CD4-positive, alpha-beta T cell (primary cell): Measurements from ENCODE around the gene AFAP1. TPM values are rescaled to one million over a fixed set of nuclear protein-coding genes. Genes with fewer than 3 reads are reported as not detected.

ENCODE experiments used
- ATAC-seq: fragments of 200-7000 bp; cut with Tn5 transposase; one replicate; pipeline ENCODE4 v1.10.0; 2022; ENCODE audit warnings: mild to moderate bottlenecking; ENCODE audit not compliant: poor library complexity
- CTCF ChIA-PET: fragments of 350-600 bp; sonication (Branson Sonifier 250); formaldehyde crosslinking; loops from one replicate; lab custom pipeline; 2021; ENCODE audit warnings: antibody characterized with exemption, inconsistent platforms; lab: Charles Lee
- POLR2A ChIA-PET: fragments of 350-600 bp; sonication (Branson Sonifier 250); formaldehyde crosslinking; loops from one replicate; lab custom pipeline; 2021; ENCODE audit warnings: antibody characterized with exemption, inconsistent platforms; lab: Charles Lee
- DNase-seq, 14 experiments: peaks; one replicate each; pipeline ENCODE4 v3.0.0-alpha.2; 2013 to 2020; ENCODE audit warnings: mixed read lengths in 2 of 14
- H3K27ac ChIP-seq, 2 donors: one replicate each; pipeline versions ENCODE4 v1.5.1 to v1.7.0; 2013; ENCODE audit warnings: low read length in 2 of 2, low read depth in 1 of 2, mild to moderate bottlenecking in 1 of 2
- H3K27me3 ChIP-seq, 2 experiments: 1 replicate in 1 of 2; 2 replicates in 1 of 2; pipeline versions ENCODE4 v1.6.1 to v1.7.0; 2013; ENCODE audit warnings: low read length in 2 of 2, control low read depth in 1 of 2, mild to moderate bottlenecking in 1 of 2, moderate library complexity in 1 of 2; ENCODE audit not compliant: insufficient read depth in 2 of 2, control insufficient read depth in 1 of 2
- H3K36me3 ChIP-seq: one replicate; pipeline ENCODE4 v1.6.1; 2013; ENCODE audit warnings: low read length, control low read depth; ENCODE audit not compliant: insufficient read depth
- H3K4me1 ChIP-seq: one replicate; pipeline ENCODE4 v1.6.1; 2013; ENCODE audit warnings: low read length, control low read depth; ENCODE audit not compliant: insufficient read depth
- H3K4me3 ChIP-seq: one replicate; pipeline ENCODE4 v1.5.1; 2013; ENCODE audit warnings: mild to moderate bottlenecking, low read length, moderate library complexity
- H3K9me3 ChIP-seq, 2 experiments: 1 replicate in 1 of 2; 2 replicates in 1 of 2; pipeline versions ENCODE4 v1.6.1 to v1.7.0; 2013; ENCODE audit warnings: low read length in 2 of 2, mild to moderate bottlenecking in 2 of 2, control low read depth in 1 of 2, moderate library complexity in 1 of 2; ENCODE audit not compliant: control insufficient read depth in 1 of 2, insufficient read depth in 1 of 2
- H3K27ac Mint-ChIP-seq: one replicate; pipeline ENCODE4 v1.8.0; 2020; ENCODE audit warnings: mixed read lengths
- H3K27me3 Mint-ChIP-seq: one replicate; pipeline ENCODE4 v1.8.0; 2021; ENCODE audit warnings: mixed read lengths
- H3K36me3 Mint-ChIP-seq: one replicate; pipeline ENCODE4 v1.8.0; 2021; ENCODE audit warnings: low read depth, mixed read lengths
- H3K4me1 Mint-ChIP-seq: one replicate; pipeline ENCODE4 v1.8.0; 2021; ENCODE audit warnings: low read depth, mixed read lengths
- H3K4me3 Mint-ChIP-seq: one replicate; pipeline ENCODE4 v1.8.0; 2020; ENCODE audit warnings: mild to moderate bottlenecking, mixed read lengths
- H3K9me3 Mint-ChIP-seq: one replicate; pipeline ENCODE4 v1.8.0; 2020; ENCODE audit warnings: mixed read lengths
- intact Hi-C, 2 experiments: fragments of 100-400 bp; cut with DNase I in 1 of 2; cut with micrococcal nuclease in 1 of 2; formaldehyde crosslinking; loops; one replicate each; pipeline versions ENCODE4 v1.15.1 to v1.9.0; 2023 to 2025; cut with DNase I, micrococcal nuclease
- total RNA-seq, 174 experiments: library from RNA in 2 of 174; stranded (reverse) in 2 of 174; gene quantifications; one replicate each; pipeline ENCODE4 v1.2.3 and lab custom pipeline; 2021 to 2026
- TF ChIP-seq, protein P1 (sequence below): fragments of 200-600 bp; IDR thresholded peaks from one replicate; pipeline ENCODE4 v1.8.0; 2022; ENCODE audit warnings: antibody characterized with exemption, mild to moderate bottlenecking

AFAP1 gene
- total RNA-seq, 2 experiments from 2014 or later = 9.8 to 10.9 TPM

DNA sequence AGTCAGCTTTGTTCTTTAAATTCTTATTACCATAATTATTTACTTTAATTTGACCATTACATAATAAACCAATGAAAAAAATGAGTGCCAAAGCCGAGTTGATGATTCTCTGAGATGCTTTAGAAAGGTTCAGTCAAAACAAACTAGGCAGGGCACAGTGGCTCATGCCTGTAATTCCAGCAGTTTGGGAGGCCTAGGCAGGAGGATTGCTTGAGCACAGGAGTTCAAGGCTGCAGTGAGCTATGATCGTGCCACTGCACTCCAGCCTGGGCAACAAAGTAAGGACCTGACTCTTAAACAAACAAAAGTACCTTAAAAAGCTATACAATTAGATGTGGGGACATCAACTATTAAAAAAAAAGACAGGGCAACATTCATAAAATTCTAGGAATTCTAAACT lies 75.0 kb downstream of the AFAP1 start:
- Mint-ChIP-seq H3K27ac (peak overlapping the region; percentile 70), H3K36me3 (peaks cover 39% of the 10 kb centered on the region), H3K4me3 (no peak overlapping the region), H3K27me3 (no peaks in the 10 kb centered on the region), H3K4me1 (peaks cover 32% of the 10 kb centered on the region), H3K9me3 (peaks cover 2% of the 10 kb centered on the region)
- peaks cover 0 to 3% of the 10 kb centered on the region in 2 experiments for H3K9me3 ChIP-seq
- ATAC-seq = peak; percentile 27
- no peak for DNase-seq
- TF ChIP-seq, protein P1, sequence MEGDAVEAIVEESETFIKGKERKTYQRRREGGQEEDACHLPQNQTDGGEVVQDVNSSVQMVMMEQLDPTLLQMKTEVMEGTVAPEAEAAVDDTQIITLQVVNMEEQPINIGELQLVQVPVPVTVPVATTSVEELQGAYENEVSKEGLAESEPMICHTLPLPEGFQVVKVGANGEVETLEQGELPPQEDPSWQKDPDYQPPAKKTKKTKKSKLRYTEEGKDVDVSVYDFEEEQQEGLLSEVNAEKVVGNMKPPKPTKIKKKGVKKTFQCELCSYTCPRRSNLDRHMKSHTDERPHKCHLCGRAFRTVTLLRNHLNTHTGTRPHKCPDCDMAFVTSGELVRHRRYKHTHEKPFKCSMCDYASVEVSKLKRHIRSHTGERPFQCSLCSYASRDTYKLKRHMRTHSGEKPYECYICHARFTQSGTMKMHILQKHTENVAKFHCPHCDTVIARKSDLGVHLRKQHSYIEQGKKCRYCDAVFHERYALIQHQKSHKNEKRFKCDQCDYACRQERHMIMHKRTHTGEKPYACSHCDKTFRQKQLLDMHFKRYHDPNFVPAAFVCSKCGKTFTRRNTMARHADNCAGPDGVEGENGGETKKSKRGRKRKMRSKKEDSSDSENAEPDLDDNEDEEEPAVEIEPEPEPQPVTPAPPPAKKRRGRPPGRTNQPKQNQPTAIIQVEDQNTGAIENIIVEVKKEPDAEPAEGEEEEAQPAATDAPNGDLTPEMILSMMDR = no peak
- POLR2A ChIA-PET = interaction anchor here (0.8 to 3.6 kb wide), 9 partner anchors 9 to 74 kb away, joined by 3 to 39 read pairs (median 6); partner anchors contain the start of gene AFAP1
- no peak overlapping the region for H3K27ac ChIP-seq
- peaks cover 2% of the 10 kb centered on the region for H3K36me3 ChIP-seq
- intact Hi-C loops = no loop called here
- CTCF ChIA-PET = interaction anchor here (0.8 to 1.4 kb wide), 2 partner anchors 10 to 62 kb away, joined by 4 read pairs; no protein-coding TSS in a partner anchor
- no peak overlapping the region for H3K4me3 ChIP-seq
- no peaks in the 10 kb centered on the region for H3K27me3 ChIP-seq
- H3K4me1 ChIP-seq = peaks cover 8% of the 10 kb centered on the region

DNA sequence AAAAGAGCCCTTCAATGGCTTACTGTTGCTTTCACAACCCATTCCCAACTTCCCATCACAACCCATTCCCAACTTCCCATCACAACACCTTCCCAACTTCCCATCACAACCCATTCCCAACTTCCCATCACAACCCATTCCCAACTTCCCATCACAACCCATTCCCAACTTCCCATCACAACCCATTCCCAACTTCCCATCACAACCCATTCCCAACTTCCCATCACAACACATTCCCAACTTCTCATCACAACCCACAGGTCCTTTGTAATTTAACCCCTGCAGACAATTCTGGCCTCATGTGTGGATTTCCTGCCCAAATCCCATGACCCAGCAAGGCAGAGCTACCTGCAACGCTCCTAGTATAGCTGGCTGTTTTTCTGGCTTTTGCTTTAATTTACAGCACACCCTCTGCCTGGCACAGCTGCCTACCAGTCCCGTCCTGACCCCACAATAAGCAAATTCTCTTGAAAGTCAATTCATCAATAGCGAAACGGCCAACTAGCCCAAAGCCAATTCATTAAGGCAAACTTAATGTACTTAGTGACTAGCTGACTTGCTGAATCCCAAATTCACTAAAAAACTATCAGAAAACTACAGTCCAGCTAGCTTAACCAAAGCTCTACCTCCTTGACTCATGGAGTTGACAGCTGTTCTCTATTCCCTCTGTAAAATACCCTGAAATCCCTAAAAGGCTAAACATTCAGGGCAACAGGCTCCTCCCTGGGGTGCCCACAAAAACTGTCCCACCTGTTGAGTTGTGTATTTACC lies 75.6 kb downstream of the AFAP1 start:
- no peaks in the 10 kb centered on the region for H3K27me3 Mint-ChIP-seq
- H3K27ac ChIP-seq = no peak overlapping the region
- ChIA-PET CTCF (interaction anchor here (0.8 kb wide), 1 partner anchor 62 kb away, joined by 4 read pairs; no protein-coding TSS in a partner anchor), POLR2A (interaction anchor here (0.8 to 3.6 kb wide), 10 partner anchors 9 to 105 kb away, joined by 3 to 39 read pairs (median 5); partner anchors contain the start of gene AFAP1)
- ATAC-seq = peak; percentile 54
- TF ChIP-seq, protein P1 = no peak
- peaks cover 8% of the 10 kb centered on the region for H3K4me1 ChIP-seq
- H3K27ac Mint-ChIP-seq = peak overlapping the region; percentile 70
- peaks cover 33% of the 10 kb centered on the region for H3K4me1 Mint-ChIP-seq
- H3K36me3 ChIP-seq = no peaks in the 10 kb centered on the region
- H3K9me3 ChIP-seq = peaks cover 0 to 2% of the 10 kb centered on the region in 2 experiments
- H3K4me3 ChIP-seq = no peak overlapping the region
- H3K36me3 Mint-ChIP-seq = peaks cover 33% of the 10 kb centered on the region
- peaks cover 2% of the 10 kb centered on the region for H3K9me3 Mint-ChIP-seq
- no peaks in the 10 kb centered on the region for H3K27me3 ChIP-seq
- intact Hi-C loops = no loop called here
- peak in 2 of 14 experiments; percentile 38 to 46 for DNase-seq
- H3K4me3 Mint-ChIP-seq = peak overlapping the region; percentile 72

DNA sequence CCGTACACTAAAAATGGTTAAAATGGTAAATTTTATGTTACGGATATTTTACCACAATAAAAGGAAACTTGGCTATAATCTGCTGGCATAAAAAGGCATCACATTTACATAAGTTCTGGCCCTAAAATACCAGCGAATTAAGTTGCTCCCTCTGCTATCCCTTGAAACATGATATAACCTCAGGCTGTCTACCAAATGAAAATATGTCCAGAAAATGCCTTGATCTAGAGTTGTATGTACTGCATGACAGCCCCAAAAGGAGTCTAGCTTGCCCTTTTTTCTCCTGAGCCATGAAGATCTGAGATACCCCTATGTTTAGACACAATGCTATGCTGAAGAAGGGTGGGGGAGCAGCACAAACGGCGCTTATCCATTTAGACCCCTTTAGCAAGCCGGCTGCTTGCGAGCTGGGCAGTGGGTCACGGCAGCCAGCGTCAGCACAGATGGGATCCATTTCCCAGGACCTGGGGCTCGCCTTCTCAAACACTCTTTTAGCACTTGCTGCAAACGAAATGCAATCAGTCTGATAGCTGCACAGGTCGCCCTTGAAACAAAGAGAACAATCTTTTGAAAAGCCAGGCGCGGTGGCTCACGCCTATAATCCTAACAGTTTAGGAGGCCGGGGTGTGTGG lies 77.0 kb downstream of the AFAP1 start:
- H3K4me1 ChIP-seq = peaks cover 10% of the 10 kb centered on the region
- Mint-ChIP-seq H3K27me3 (no peaks in the 10 kb centered on the region), H3K4me1 (peaks cover 41% of the 10 kb centered on the region), H3K27ac (no peak overlapping the region), H3K9me3 (peaks cover 2% of the 10 kb centered on the region), H3K36me3 (peaks cover 28% of the 10 kb centered on the region), H3K4me3 (no peak overlapping the region)
- ChIA-PET CTCF (no interaction called here), POLR2A (no interaction called here)
- no peak overlapping the region for H3K4me3 ChIP-seq
- no peak overlapping the region for H3K27ac ChIP-seq
- ATAC-seq (no peak), DNase-seq (no peak)
- TF ChIP-seq, protein P1 = no peak
- no peaks in the 10 kb centered on the region for H3K27me3 ChIP-seq
- no peaks in the 10 kb centered on the region for H3K9me3 ChIP-seq
- H3K36me3 ChIP-seq = no peaks in the 10 kb centered on the region
- intact Hi-C loops = no loop called here
